COLO668 (cell line): ENCODE data around the gene CEACAM20.
A peak's percentile ranks its signal among the peaks of the same experiment; 100 is the strongest.
"Not testable (repeated sequence)": the region's sequence is repeated elsewhere in the genome, so short reads cannot be mapped to it uniquely, and the experiment has no call there.

ENCODE experiments used
- DNase-seq: peaks from one replicate; lab custom pipeline; 2025; ENCODE audit not compliant: unreplicated experiment; lab: John Stamatoyannopoulos, UW

CEACAM20 gene

DNA sequence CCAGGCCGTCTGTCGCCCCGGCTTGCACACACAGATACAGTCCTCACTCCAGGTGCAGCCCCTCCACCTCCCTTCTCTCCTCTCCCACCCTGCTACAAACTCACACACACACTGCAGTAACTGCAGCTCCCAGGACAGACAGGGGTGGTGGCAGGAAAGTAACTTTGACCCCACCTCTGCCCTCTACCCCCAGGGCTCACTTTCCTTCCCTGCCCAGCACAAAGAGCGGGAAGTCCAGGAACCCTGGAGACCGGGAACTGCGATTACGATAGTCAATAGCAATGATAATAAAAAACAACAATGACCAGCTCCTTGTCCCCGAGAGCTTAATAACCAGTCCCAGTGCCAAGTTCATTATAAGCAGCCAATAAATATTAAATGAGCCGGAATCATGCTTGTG, at the start of gene CEACAM20:
CEACAM20 (minus strand) TSS at position 140 of the 400 bp plus-strand sequence. CDS start 166 bp downstream, outside the sequence.
- DNase-seq = no peak

DNA sequence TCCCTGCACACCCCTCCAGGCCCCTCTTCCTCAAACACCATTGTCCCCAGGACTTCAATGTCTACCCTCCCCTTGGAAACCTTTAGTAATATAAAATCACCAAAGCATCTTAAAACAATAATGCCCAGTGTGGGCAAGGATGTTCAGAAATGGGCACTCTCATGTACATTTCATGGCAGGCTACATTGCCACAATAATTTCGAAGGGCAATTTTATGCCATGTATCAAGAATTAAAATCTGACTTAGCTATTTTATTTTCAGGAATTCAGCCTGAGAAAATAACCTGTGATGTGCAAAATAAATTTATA, 48.0 kb upstream of the CEACAM20 start:
- no peak for DNase-seq

DNA sequence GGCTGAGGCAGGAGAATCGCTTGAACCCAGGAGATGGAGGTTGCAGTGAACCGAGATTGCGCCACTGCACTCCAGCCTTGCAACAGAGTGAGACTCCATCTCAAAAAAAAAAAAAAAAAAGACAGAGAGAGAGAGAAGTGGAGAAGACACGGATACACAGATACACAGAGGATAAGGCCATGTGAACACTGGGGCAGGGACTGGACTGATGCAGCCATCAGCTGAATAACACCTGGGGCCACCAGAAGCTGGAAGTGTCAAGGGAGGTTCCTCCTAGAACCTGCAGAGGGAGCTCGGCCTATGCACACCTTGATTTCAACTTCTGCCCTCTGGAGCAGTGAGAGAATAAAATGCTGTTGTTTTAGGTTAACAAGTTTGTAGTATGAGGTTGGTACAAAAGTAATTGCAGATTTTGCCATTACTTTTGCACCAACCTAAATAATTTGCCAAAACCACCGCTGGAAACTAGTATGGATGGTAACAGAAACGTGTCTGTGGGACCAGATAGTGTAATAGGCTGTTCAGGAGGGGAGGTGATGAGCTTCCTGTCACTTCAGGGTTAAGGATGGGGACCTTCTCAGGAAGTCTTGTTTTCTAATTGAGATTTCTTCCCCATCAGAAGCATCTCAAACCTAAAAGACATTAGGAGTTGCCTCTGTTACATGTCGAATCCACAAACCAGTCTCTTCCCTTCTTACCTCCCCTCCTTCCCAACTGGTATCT, 47.5 kb upstream of the CEACAM20 start:
- peak; percentile 53 for DNase-seq

DNA sequence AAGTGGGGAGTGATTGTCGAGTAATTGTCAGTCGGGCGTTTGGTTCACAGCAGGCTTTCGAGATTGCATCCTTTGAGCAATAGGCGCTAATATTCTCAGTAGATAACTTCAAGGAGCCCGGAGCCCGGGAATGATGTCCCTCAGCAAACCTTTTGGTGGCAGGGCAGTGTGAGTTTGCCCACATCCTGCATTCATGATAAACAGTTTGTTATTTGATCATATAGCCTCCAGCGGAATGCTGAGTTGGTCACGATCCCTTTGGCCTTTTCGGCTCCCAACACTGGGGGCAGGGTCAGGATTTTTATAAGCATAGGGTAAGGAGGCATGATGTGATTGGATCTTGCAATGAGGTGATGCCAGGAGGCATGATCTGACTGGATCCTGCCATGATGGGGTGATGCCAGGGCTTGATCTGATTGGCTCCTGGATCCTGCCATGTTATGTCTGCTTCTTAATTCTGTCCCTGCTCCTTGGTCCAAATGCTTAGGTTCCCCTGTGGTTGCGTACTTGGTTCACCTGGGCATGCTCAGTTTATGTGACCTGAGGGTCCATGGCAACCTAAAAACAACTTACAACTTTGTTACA, 45.7 kb upstream of the CEACAM20 start:
- no peak for DNase-seq

DNA sequence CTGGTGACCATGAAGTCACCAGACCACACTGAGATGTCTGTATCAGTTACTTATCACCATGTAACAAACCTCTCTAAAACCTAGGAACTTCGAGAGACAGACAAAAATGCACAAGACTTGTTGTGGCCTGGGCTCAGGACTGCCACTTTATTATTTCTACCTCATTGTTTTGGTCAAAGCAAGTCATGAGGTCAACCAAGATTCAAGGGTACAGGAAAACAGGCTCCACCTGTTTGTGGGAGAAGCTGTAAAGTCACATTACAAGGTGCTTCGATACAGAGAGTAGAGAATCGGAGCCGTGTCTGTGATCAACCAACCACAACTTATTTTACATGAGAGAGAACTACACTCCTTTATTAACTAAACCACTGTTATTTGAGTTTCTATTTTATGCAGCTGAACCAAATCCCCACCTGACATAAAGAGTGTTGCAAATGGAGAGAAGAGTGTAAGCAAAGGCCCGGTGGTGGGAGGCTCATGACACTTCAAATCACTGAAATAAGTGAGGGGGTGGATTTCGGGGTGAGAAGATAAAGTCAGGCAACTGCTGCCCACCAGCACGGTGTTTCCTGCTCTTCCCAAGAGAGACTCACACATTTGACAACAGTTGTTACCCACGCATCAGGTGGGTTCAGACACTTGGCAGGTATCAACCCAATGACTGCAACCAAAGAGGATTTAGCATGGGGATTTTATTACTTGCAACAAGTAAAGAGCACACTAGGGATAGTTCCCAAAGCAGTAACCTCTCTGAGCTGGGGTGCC, 44.9 kb upstream of the CEACAM20 start:
- no peak for DNase-seq

DNA sequence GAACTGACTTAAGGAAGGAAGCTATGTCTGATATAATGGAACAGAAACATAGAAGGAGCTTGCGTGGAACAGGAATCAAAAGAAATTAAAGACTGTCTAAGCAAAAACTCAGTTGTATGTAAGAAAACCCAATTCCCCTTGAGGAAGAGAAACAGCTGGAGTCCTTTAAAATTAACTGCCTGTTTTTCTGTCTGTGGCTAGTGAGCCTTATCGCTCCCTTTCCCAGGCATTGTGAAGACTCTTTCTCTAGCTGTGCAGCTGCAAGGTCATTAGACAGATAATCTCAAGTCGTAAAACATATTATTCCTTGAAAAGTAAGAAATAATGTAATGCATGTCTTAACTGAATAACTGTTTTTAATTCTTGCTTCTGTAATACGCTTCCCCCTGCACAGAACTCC, 44.2 kb upstream of the CEACAM20 start:
- DNase-seq = no peak

DNA sequence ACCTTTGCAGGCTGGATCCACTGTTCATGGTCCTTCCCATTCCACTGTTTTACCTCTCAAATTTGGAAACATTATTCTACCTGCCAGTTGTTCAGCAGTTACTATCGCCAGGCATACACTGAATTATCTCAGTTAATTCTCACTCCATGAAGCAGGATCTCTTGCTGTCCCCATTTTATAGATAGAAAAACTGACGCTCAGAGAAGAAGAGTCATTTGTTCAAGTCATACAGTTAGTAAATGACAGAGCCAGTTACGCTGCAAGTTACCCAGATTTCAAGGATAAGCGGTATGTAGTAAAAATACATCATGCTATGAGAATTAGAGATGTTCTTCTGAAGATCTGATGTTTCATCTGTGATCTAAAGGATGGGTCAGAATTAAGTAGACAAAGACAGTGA, 43.7 kb upstream of the CEACAM20 start:
- DNase-seq = no peak

DNA sequence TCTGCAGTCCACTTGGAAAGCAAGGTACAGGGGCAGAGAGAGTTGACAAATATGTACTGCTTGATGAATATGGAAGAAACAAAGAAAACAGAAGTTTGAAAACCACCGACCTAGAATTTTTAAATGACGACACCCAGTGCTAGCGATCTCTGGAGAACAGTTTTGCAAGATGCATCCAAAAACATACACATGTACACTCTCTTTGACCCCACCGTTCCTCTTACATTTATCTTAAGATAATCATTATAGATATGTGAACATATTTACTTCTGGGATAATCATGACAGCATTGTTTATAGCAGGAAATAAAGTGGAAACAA, 43.1 kb upstream of the CEACAM20 start:
- no peak for DNase-seq

DNA sequence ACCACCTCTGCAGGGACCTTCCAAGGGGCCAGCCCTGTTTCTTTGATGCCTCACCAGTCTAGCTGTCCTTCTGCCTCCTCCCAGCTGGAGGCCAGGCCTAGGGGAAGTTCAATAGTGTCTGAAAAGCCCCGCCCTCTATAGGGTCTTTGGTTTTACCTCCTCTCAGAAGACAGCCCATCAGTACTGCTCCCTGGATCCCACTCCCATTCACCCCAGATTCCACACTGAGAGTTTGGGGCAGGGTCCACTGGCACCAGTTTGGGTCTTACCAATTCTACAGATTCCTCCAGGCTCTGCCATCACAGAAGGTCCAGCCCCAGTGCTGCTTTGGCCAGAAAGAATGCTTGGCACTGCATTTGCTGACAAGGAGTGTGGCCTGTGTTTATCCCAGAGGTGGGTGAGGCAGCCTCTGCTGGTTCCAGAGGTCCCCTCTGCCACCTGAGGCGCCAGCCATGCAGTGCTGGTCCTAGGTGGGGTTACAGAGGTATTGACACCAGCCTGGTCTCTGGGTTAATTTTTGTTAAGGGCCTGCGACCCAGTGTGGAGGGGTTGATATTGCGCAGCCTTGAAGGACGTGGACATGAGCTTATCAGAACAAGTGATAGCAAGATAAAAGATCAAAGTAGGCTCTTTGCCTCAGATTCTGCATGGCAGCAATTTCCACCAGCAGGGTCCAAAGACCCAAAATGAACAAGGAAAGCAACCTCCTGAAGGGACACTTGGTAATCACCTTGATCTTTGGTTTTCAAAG, 42.5 kb upstream of the CEACAM20 start:
- DNase-seq = no peak

DNA sequence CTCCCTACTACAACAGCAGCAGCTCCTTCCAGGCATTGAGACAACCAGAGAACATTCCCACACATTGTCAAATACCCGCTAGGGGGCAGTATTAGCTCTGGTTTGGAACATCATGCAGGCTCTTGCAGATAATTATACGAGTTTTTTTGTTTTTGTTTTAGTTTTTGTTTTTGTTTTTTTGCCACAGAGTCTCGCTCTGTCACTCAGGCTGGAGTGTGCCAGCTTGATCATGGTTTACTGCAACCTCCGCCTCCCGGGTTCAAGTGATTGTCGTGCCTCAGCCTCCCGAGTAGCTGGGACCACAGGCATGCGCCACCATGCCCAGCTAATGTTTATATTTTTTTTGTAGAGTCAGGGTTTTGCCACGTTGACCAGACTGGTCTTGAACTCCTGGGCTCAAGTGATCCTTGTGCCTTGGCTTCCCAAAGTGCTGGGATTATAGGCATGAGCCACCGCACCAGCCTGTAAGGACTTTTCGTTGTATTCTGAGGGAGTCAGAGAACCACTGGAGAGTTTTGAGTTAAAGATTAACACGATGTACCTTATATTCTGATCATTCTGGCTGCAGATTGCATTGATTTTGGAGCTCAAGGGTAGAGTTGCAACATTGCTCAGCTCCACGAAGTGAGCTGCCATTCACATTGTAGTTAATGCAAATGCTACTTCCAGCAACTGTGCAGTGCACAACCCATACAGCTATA, 41.7 kb upstream of the CEACAM20 start:
- DNase-seq = peak; percentile 45

DNA sequence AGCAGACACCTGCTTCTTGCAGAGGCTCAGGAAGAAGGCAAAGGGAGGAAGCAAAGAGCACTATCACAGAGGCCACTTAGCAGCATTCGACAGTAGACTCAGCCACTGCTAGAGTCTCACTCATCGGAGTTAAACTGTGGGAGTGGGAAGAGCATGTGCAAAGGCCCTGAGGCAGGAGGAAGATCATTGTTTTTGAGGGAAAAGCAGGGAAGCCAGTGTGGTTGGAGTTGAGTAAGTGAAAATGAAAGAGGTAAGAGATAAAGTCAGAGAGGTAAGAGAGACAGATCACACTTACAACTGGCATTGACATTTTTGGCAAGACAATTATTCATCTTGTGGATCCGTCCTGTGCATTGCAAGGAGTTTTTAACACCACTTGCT, 41.1 kb upstream of the CEACAM20 start:
- DNase-seq = no peak

DNA sequence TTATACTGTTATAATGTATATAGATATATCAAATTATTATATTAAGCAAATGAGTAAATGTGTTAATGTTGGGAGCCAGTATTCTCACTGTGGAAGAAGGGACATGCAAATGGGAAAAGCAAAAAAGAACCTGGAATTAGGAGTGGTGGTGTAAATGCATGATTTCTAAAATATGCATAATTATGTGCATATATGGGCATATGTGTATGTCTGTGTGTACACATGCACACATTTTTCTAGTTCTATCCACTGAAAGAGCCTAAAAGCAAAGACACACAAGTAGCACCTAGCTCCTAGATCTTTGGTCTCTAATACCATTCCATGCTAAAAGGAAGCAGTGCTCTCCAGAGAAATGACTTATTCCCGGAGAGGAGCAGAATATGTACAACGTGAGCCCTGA, 38.3 kb upstream of the CEACAM20 start:
- no peak for DNase-seq

DNA sequence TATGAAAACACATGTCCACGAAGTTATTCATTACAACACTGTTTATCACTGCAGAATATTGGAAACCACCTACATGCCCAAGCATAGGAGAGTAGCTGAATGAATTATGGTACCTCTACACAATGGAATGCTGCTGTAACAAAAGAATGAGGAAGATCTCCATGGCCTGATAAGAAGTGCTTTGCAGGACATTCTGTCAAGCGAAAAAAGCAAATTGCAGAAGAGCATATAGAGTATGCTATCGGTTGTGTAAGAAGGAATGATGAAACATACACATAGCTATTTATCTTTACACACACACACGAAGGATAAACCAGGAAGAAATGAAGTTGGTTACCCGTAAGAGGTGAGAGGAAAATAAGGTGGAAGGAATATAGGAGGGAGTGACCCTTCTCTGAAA, 37.5 kb upstream of the CEACAM20 start:
- no peak for DNase-seq

DNA sequence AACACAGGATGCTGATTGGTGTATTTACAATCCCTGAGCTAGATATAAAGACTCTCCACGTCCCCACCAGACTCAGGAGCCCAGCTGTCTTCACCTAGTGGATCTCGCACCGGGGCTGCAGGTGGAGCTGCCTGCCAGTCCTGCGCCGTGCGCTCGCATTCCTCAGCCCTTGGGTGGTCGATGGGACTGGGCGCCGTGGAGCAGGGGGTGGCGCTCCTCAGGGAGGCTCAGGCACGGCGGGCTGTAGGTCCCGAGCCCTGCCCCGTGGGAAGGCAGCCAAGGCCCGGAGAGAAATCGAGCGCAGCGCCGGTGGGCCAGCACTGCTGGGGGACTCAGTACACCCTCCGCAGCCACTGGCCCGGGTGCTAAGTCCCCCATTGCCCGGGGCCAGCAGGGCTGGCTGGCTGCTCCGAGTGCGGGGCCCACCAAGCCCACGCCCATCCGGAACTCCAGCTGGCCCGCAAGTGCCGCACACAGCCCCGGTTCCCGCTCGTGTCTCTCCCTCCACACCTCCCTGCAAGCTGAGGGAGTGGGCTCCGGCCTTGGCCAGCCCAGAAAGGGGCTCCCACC, 33.7 kb upstream of the CEACAM20 start:
- DNase-seq = not testable (repeated sequence)

DNA sequence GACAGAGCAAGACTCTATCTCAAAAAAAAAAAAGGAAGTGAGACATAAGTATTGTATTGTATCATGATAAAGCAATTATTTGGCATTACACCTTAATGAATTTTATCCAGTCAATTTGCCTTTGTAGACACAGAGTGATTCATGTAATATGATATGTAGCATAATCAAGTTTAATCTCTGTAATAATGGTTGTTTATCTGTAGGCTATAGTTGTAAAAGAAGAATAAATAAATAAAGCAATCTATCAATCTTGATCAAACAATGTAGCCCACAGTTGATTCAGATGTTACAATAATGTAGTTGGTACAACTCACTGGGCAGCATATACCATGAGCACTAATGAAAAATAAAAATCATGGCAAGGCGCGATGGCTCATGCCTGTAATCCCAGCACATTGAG, 28.5 kb upstream of the CEACAM20 start:
- DNase-seq = no peak

DNA sequence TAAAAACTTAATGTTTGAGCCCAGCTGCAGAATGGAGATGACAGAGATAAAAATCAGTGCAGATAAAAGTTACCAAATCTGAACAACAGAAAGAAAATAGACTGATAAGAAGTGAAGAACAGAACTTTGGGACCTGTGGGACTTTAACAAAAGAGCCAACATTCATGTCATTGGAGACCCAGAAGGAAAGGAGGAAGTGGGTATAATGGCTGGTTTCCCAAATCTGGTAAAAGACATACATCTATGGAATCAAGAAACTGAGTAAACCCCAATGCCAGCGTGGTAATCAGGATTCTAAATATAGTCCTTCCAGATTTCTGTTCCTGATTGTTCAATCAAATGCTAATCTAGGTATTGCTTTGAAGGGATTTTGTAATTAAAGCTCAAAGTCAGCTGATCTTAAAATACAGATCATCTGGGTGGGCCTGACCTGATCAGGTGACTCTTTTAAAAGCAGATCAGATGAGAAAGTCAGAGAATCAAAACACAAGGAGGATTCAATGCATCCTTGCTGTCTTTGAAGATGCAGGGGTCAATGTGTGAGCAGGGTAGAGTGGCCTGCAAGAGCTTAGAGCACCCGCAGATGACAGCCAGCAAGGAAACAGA, 25.3 kb upstream of the CEACAM20 start:
- no peak for DNase-seq

DNA sequence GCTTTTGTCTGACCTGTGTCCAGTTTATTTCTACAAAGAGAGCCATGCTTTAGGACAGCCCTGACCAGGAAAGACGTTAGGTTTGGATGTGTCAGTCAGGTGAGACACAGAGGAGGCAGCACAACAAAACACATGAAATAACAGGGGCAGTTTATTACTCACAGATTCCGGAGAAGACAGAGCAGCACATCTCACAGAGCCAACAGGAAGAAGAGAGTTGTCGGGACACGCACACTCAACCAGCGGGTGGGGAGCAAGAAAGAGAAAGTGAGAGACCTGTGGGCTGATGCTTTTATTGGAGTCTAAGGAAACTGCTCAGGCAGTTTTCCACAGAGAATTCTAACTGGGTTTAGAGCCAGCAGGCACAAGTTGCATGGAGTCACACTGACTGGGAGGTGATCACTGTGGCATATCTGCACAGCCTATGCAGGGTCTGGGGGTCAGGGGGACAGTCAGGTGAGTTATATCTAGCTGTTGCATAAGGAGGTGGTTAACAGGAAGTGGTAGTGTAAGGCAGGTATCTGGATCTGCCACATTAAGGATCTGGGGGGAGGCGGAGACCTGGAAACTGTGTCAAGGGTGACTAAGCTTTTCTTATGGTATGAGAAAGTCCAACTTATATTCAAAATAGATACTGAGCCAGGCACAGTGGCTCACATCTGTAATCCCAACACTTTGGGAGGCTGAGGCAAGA, 24.1 kb upstream of the CEACAM20 start:
- DNase-seq = no peak

DNA sequence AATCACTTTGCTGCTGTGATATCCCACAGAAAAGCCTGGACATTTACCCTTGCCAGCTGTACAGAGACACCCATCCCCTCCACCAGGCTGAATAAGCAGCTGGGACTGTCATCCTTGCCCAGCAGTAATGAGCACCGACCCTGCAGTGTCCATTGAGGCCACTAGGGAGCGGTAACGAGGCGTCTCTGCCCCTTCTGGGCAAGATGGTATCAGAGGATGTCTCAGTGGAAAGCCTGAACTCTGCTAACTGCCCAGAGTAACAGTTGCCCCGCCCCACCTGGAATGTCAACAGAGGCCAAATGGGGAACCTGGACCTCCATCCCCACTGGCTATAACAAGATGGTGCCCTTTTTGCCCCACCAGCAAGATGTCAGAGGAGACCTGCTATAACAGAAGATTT, 22.8 kb upstream of the CEACAM20 start:
- DNase-seq = peak; percentile 29

DNA sequence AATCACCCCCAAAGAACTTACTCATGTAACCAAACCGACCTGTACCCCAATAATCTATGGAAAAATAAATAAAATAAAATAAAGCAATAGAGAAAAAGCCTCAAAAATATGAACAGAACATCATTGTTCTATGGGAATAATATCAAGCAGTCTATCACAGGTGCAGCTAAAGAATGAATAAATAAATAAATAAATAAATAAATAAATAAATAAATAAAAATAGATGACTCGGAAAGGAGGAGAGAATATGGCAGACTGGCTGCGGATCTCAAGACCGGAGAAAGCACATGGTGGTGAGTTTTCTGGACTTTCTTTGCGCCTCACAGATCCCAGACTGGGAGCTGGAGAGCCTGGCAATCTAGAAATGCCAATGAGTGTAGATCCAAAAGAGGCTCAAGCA, 22.4 kb upstream of the CEACAM20 start:
- DNase-seq = no peak

DNA sequence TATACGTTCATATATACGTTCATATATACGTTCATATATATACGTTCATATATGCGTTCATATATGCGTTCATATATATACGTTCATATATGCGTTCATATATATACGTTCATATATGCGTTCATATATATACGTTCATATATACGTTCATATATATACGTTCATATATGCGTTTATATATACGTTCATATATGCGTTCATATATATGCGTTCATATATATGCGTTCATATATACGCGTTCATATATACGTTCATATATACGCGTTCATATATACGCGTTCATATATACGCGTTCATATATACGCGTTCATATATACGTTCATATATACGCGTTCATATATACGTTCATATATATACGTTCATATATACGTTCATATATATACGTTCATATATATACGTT, 21.5 kb upstream of the CEACAM20 start:
- not testable (repeated sequence) for DNase-seq
